OCI-LY1 (cell line): Measurements from ENCODE around the gene MPZL3.

Experiments
- H2AFZ ChIP-seq: fragments of 200-600 bp; sonication (generic), shearing (Covaris generic); 2 replicates; pipeline ENCODE4 v1.6.0; 2014; ENCODE audit warnings: antibody characterized with exemption, mild to moderate bottlenecking, low read length
- H3F3A ChIP-seq: fragments of 200-600 bp; sonication (generic), shearing (Covaris generic); 2 replicates; pipeline ENCODE4 v1.6.0; 2014; ENCODE audit warnings: mild to moderate bottlenecking, antibody characterized with exemption, low read length, moderate library complexity; ENCODE audit not compliant: insufficient read depth
- H3K27ac ChIP-seq: fragments of 200-600 bp; sonication (generic); 2 replicates; pipeline ENCODE4 v1.5.1; 2014; ENCODE audit warnings: low read length, mixed run types, mild to moderate bottlenecking, low read depth; ENCODE audit not compliant: poor library complexity, severe bottlenecking
- H3K27me3 ChIP-seq: fragments of 200-600 bp; sonication (generic); 2 replicates; pipeline ENCODE4 v1.6.0; 2014; ENCODE audit warnings: antibody characterized with exemption, mild to moderate bottlenecking, low read length, moderate library complexity; ENCODE audit not compliant: insufficient read depth
- H3K36me3 ChIP-seq: fragments of 200-600 bp; sonication (generic); 2 replicates; pipeline ENCODE4 v1.6.1; 2014; ENCODE audit warnings: mild to moderate bottlenecking, antibody characterized with exemption, low read length, moderate library complexity, mixed read lengths; ENCODE audit not compliant: insufficient read depth
- H3K4me1 ChIP-seq: fragments of 200-600 bp; sonication (generic); 2 replicates; pipeline ENCODE4 v1.5.1; 2014; ENCODE audit warnings: mild to moderate bottlenecking, low read length, moderate library complexity; ENCODE audit not compliant: insufficient read depth, severe bottlenecking
- H3K4me2 ChIP-seq: fragments of 200-600 bp; sonication (generic), shearing (Covaris generic); 2 replicates; pipeline ENCODE4 v1.6.1; 2014; ENCODE audit warnings: low read length
- H3K4me3 ChIP-seq: fragments of 200-600 bp; sonication (generic); 2 replicates; pipeline ENCODE4 v1.5.1; 2014; ENCODE audit warnings: low read length, low read depth, mild to moderate bottlenecking, mixed read lengths; ENCODE audit not compliant: poor library complexity, severe bottlenecking
- H3K79me2 ChIP-seq: fragments of 200-600 bp; shearing (Covaris generic); 2 replicates; pipeline ENCODE4 v1.6.1; 2016; ENCODE audit warnings: mixed run types, low read length, mixed read lengths; ENCODE audit not compliant: insufficient read depth
- H3K9ac ChIP-seq: fragments of 200-600 bp; sonication (generic), shearing (Covaris generic); 2 replicates; pipeline ENCODE4 v1.6.1; 2014; ENCODE audit warnings: mild to moderate bottlenecking, low read length, mixed read lengths
- H3K9me2 ChIP-seq: fragments of 200-600 bp; sonication (generic), shearing (Covaris generic); 2 replicates; pipeline ENCODE4 v1.6.1; 2014; ENCODE audit warnings: low read depth, mild to moderate bottlenecking, low read length, mixed read lengths
- H3K9me3 ChIP-seq: fragments of 200-600 bp; shearing (Covaris generic); 2 replicates; pipeline ENCODE4 v1.6.1; 2014; ENCODE audit warnings: low read length, mixed read lengths
- H4K20me1 ChIP-seq: fragments of 200-600 bp; sonication (generic), shearing (Covaris generic); 2 replicates; pipeline ENCODE4 v1.6.0; 2016; ENCODE audit warnings: mild to moderate bottlenecking, low read length; ENCODE audit not compliant: insufficient read depth
- CTCF ChIP-seq: fragments of 200-600 bp; sonication (generic), shearing (Covaris generic); IDR thresholded peaks from 2 replicates; pipeline ENCODE4 v1.5.1; 2017; ENCODE audit warnings: mild to moderate bottlenecking, antibody characterized with exemption, low read length, moderate library complexity, mixed read lengths
- EZH2 ChIP-seq: fragments of 200-600 bp; sonication (generic), shearing (Covaris generic); IDR thresholded peaks from 2 replicates; pipeline ENCODE4 v1.8.0; 2017; ENCODE audit warnings: borderline replicate concordance, mixed run types, mild to moderate bottlenecking, antibody characterized with exemption, low read length, moderate library complexity, mixed read lengths

The MPZL3 gene

GRCh38 chr11:118236170-118236569 lies 16.0 kb downstream of the MPZL3 start:
- TF ChIP-seq EZH2 (no peak), CTCF (no peak)
- Histone ChIP-seq H3K4me3 (no peak overlapping the region), H3K9me2 (no peaks in the 10 kb centered on the region), H3K4me2 (no peak overlapping the region), H3K27me3 (no peaks in the 10 kb centered on the region), H4K20me1 (no peaks in the 10 kb centered on the region), H2AFZ (no peak overlapping the region), H3K9me3 (no peaks in the 10 kb centered on the region), H3K4me1 (no peaks in the 10 kb centered on the region), H3K9ac (no peak overlapping the region), H3K79me2 (no peaks in the 10 kb centered on the region), H3F3A (no peaks in the 10 kb centered on the region), H3K36me3 (no peaks in the 10 kb centered on the region), H3K27ac (no peak overlapping the region)

GRCh38 chr11:118234833-118235232 lies 17.3 kb downstream of the MPZL3 start:
- no peak overlapping the region for H3K27ac ChIP-seq
- H3F3A ChIP-seq: no peaks in the 10 kb centered on the region
- H3K27me3 ChIP-seq: no peaks in the 10 kb centered on the region
- no peaks in the 10 kb centered on the region for H3K4me1 ChIP-seq
- no peaks in the 10 kb centered on the region for H4K20me1 ChIP-seq
- no peak overlapping the region for H3K9ac ChIP-seq
- no peaks in the 10 kb centered on the region for H3K36me3 ChIP-seq
- no peaks in the 10 kb centered on the region for H3K9me3 ChIP-seq
- TF ChIP-seq CTCF (no peak), EZH2 (no peak)
- no peak overlapping the region for H3K4me2 ChIP-seq
- no peaks in the 10 kb centered on the region for H3K9me2 ChIP-seq
- H3K4me3 ChIP-seq: no peak overlapping the region
- no peaks in the 10 kb centered on the region for H3K79me2 ChIP-seq
- H2AFZ ChIP-seq: no peak overlapping the region

GRCh38 chr11:118233850-118234249 lies 18.3 kb downstream of the MPZL3 start:
- Histone ChIP-seq H3K4me3 (no peak overlapping the region), H3K27ac (no peak overlapping the region), H2AFZ (no peak overlapping the region), H3K79me2 (no peaks in the 10 kb centered on the region), H3K4me2 (no peak overlapping the region), H4K20me1 (no peaks in the 10 kb centered on the region), H3K36me3 (no peaks in the 10 kb centered on the region), H3F3A (no peaks in the 10 kb centered on the region), H3K4me1 (peaks cover 7% of the 10 kb centered on the region), H3K9ac (no peak overlapping the region), H3K9me2 (no peaks in the 10 kb centered on the region), H3K9me3 (no peaks in the 10 kb centered on the region), H3K27me3 (no peaks in the 10 kb centered on the region)
- TF ChIP-seq CTCF: no peak
